ENCODE data around the gene SPAG4.

SPAG4 gene

DNA sequence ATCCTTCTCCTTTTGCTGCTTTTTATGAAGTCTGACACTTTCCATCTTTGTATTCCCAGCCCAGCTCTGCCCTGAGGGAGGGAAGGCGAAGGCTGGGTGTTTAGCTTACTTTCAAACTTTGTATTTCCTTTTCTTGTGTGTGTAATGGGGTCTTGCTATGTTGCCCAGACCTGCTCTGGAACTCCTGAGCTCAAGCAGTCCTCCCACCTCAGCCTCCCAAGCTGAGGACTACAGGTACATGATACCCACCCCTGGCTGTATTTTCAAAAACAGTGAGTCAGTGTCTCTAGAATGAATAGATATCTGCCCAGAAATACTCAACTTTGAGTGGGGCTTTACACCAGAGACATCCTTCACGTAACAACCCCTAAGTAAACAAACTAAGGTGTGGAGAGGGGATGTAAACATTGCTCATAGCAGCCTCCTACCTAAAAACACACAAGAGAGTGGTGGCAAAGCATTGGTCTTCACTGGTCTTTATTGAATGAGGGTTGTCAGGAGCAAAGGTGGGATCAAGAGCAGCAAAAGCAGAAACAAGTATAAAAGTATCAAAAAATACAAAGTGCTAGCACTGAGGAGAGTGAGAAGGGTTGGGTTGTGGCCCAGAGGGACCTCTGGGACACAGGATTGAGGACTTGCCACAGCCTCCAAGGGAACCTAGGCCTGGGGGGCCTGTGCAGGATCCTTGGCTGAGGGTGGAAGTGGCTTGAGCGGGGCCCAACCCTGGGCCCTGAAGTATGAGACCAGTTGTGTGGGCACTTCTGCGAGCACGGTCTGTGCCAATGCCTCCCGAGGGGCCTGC, 10.2 kb downstream of the SPAG4 start:
- DNase-seq: no peak

DNA sequence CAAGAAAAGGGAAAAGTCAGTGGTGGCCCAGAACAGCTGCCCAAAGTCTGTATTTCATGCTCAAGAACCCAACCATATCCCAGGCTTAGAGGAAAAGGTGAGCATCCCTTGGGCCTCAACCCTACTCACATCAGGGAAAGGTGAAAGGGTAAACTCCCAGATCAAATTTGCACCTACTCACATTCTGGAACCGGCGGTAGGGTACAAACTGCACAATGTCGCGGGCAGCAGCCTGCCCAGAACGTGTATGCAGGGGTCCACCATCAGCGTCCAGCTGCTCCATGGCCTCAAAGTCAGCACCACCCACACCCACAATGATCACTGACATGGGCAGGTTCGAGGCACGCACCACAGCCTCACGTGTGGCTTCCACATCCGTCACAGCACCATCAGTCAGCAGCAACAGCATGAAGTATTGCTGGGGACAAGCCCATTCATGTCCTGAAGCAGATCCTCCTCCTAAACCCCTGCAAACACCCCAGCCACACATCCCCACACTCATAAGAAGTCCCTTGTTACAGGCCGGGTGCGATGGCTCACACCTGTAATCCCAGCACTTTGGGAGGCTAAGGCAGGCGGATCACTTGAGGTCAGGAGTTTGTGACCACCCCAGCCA, 10.9 kb downstream of the SPAG4 start:
- DNase-seq: no peak

DNA sequence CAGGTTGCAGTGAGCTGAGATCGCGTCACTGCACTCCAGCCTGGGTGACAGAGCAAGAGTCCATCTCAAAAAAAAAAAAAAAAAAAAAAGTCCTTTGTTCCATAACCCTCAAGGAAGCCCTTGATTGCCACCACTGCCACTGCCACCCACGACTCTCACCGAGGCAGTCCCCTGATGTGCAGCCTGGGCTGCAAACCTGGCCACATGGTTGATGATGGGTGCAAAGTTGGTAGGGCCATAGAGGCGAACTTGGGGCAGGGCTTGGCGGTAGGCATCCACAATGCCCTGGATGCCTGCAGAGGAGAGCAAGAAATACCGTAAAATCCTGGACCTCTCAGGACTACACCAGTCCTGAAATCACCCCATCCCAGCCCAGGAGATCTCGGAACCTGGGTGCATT, 11.5 kb downstream of the SPAG4 start:
- DNase-seq: no peak

DNA sequence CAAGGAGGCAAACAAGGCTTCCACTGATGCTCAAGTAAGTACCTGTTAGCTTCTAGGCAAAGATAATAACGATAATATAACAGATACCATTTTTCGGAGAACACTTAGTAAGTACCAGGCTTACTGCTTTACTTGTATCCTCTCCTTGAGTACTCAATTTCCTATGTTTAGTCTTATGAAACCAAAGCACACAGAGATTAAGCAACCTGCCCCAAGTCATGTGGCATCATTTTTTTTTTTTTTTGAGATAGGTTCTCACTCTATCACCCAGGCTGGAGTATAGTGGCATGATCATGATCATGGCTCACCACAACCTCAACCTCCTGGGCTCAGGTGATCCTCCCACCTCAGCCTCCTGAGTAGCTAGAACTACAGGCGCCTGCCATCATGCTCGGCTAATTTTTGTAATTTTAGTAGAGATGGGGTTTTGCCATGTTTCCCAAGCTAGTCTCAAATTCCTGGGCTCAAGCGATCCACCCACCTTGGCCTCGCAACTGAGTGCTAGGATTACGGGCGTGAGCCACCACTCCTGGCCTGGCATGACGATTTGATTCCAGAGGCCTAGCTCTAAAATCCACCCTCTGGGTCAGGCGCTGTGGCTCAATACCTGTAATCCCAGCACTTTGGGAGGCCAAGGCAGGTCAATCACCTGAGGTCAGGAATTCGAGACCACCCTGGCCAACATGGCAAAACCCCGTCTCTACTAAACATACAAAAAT, 14.0 kb downstream of the SPAG4 start:
- DNase-seq: no peak

DNA sequence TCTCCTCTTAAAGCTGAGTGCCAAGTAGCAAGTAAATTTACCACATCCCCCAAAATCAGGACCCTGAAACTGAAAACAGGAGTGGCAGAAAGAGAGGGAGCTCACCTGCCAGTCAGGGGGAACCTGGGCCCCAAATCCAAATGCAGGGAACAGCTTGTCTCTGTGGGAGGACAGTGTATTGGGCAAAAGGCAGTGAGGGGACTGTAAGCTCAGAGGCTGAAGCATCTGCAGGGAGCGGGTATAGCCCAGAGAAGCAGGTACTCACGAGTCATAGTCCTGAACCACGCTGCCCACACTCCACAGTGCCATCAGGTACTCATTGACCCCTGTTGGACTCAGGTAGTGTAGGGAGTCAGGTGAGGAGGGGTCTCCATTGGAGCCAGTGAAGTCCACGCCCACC, 15.0 kb downstream of the SPAG4 start:
- no peak for DNase-seq

DNA sequence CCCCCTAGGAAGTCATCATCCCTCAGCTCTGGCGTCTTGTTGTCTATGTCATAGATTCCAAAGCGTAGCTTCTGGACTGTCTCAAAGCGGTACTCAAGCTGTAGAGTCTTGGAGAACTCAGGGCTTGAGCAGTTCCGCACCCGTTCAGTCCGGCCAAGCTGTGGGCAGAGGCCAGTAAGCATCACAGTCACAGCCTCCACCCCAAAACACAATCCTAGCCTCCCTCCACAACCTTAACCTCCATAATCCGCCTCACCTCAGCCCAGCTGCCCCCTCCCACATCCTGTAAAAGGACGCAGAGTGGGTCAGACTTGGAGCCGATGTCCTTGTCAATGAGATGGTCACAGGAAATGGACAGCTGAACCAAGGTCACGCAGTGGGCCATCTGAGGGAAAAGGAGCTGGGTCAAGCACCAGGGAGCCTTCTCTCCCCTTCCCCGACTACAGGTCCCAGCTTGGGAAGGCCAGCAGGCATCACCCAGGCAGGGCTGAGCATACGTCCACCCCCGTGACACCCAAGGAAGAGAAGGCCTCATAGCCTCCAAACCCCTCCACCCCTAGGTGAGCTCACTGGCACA, 17.0 kb downstream of the SPAG4 start:
- DNase-seq: no peak

DNA sequence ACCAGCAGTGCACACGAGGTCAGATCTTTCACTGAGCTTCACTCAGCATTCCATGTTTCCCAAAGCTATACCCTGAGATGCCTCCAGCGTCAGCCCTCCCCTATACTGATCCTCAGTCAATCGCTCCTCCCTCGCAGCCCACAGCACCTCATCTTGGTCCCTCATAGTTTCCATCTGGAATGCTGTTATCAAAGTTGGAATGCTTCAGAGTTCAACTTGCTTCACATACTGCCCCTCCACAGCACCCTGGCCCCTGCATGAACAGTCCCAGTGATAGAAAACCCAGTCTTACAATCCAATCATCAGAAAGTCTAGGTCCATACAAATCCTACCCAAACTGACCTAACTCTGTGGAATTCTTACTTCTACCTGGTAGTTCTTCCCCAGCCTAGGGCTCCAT, 20.0 kb downstream of the SPAG4 start:
- DNase-seq: no peak

DNA sequence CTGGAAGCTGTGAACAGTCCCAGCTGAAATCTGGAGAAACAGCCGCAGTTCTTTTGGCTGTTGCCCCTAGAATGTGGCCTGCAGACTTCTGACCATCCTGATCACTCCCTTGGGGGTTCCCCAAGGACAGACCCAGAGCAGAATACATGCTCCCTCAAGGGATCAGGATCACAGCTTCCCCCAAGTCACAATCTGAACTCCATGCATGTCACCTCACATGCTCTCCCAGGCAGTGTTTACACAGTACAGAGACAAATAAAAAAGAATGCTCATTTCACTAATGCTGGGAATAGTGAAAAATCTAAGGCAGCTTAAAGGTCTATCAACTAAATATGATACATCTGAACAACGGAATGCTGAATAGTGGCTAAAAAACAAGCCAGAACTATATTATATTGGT, 20.5 kb downstream of the SPAG4 start:
- no peak for DNase-seq

DNA sequence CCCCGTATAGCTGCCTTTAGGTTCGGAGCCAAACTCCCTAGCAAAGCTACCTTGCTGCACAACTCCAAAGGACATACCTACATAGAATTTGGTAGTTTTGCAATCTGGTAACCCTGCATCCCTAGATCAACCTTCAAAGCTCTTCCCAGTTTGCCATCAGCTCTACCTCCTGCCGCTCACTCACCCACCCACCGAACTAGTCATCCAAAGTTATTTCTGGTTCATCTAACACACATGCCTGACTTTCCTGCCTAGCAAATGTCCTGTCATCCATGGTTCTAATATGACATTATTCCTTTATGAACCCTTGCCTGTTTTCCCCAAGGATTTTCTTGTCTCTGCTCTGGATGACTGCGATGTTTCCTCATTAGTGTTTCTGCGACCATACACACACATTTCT, 21.6 kb downstream of the SPAG4 start:
- no peak for DNase-seq

DNA sequence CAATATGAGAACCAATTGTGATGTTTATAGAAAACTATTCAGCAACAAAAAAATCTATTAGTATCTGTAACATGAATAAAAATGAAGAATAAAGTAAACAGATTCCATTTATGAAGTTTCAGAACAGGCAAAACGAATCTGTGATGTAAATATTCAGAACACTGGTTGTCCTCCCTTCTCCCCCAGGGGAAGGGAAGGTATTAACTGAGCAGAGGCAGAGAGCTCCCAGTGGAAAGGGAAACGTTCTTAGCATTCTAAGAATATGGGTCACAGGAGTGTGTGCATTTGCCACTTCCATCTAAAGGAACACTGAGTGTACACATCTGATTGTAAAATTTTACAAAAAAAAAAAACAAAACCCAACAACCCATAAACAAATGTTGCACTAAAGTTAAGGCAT, 23.1 kb downstream of the SPAG4 start:
- no peak for DNase-seq

DNA sequence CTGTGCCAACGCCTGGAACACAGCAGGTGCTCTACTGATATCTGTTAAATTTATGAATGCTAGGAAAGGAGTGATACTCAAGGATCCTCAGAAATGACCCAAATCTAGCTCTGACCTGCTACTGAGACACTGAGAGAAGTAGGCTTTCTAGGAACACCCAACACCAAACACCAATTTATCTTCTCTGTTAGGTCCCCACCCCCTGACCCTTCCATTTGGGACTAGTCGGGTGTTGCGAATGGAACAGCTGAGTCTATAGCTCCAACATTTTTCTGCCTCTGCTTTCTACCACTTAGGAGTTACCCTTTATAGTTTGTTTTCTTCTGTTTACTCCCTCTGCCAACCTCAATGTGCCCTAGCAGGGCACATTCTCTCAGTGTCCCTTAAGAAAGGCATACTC, 25.1 kb downstream of the SPAG4 start:
- no peak for DNase-seq

DNA sequence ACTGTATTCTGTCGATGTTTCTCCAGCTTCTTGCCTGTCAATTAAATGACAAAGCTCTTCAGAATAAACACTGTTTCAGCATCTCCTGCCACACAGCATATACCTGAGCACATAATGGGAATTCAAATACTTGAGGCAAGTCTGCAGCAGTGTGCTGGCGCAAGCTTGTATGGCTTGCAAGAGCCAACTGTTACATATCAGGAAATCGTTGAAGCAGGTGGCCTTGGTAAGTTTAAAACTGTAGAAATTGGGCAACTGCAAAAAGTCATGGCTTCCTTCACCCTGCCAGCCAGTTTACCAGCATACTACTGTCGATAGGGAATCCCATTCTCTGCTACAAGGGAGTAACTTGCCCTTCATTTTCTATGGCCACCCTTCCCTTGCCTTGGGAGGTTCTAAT, 26.1 kb downstream of the SPAG4 start:
- no peak for DNase-seq

DNA sequence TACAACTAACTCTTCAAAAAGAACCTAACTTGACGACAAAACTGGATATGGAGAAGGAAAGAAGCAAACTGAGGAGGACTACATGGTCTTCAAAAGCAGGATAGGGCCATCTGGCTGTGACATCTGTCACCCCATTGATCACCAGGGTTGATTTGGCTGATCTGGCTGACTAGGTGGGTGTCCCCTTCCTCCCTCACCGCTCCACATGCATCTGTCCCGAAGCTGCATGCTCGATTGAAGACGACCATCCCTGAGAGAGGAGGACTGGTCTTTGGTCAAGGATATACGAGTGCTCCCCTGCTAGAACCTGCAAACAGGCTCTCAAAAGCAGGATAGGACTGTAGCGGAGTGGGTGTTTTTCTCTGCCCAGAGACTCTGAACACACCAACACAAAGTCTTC, 27.4 kb downstream of the SPAG4 start:
- DNase-seq: no peak

DNA sequence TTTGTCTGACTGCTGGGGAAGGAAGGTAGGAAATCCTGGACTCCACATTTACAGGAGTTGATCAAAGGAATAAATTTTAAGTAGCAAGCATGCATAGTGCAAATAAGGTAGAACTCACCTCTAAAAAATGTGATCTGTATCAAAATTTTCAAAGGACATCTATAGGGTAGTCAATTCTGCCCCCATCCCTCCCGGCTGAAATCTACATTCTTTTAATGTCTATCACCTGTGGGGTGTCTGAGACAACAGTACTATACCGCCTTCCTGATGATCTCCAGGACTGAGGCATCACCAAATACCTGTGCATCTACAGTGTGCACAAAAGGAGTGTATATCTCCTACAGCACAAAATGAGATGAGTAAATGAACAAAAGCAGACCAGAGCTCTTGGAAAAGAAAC, 29.2 kb downstream of the SPAG4 start:
- no peak for DNase-seq

DNA sequence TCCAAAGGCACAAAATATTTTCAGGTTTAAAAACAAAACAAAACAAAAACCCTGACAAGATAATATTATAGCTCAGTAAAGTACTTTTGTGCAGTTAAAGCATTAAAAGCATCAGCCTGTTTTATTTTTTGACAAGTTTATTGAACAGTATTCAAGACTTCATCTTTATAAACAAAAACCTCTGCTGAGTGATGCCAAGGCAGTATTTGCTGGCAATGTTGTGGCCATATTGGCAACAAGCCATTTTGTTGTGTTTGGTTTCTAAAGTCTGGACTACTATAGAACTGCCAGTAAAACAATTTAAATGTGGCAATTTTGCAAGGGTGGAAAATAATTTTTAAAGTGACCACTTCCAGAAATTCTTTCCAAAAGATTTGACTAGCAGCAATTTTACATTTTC, 33.2 kb downstream of the SPAG4 start:
- DNase-seq: no peak

DNA sequence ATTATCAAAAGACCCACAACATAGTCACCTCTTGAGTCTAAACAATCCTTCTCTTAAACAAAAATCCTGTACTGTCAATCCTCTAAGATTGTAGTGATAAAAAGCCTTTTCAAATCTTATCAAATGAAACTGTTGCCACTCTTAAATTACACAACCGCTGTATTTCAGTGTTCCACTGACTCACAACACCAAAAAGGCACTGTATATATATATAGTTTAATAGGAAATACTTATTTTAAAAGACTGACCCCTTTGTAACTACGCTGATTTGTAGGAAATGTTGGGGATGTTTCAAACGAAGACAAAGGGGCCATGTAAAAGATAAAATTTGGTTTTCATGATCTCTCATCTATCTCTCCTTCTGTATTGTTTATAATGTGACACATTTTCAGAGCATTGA, 35.0 kb downstream of the SPAG4 start:
- no peak for DNase-seq

DNA sequence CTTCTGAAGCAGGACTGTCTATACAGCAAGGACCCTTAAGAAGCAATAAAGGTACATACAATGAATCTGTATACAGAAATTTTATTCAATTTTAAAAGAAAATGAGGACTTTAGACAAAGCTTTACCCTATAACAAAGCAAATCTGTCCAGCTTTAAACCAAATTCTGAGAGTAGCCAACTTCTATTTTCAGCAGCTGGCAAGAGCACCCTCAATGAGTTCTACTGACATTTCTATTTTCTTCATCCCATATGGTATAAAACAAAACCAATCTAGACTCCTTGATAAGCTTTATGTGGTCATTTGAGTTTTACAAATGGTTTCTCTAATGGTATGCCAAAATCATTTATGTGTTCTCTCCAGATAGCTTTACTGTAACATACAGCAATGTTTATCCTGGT, 36.3 kb downstream of the SPAG4 start:
- DNase-seq: no peak

DNA sequence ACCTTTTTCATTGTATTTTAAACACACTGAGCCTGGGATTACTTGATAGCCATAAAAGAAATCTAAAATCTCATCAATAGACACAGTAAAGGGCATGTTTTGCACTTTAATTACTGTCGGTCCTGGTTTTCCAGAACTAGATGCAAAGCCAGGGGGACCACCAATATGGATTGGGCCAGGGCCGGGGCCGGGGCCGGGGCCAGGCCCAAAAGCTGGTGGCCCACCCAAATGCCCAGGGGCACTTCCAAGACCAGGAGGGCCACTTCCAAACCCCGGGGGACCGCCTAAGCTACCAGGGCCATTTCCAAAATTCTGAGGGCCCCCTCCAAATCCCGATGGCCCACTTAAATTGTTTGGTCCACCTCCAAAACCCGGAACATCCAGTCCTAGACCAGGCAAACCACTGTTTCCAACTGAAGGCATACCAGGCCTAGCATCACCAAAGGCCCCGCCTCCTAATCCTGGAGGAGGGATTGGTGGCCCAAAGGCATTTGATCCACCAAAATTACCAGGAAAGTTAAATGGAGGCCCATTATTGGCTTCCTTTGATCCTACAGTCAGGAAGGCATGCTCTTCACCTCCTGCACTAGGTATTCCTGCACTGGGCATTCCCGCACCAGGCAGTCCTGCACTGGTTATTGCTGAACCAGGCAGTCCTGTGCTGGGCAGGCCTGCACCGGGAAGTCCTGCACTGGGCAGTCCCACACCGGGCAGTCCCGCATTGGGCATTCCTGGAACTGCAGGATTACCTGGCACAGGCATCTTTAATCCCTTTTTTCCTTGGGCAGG, 37.2 kb downstream of the SPAG4 start:
- no peak for DNase-seq

DNA sequence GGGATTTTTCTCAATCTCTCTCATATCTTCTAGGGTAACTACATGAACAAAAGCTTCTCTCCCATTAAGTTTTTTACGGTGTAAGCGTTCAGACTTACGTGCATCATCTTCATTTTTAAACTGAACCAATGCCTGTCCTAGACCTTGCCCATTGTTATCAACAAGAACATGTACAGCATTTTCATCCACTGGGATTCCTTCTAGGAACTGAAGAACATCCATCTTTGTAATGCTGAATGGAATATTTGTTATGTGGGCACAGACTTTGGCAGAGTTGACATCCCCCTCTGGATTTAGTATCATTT, 37.8 kb downstream of the SPAG4 start:
- no peak for DNase-seq

DNA sequence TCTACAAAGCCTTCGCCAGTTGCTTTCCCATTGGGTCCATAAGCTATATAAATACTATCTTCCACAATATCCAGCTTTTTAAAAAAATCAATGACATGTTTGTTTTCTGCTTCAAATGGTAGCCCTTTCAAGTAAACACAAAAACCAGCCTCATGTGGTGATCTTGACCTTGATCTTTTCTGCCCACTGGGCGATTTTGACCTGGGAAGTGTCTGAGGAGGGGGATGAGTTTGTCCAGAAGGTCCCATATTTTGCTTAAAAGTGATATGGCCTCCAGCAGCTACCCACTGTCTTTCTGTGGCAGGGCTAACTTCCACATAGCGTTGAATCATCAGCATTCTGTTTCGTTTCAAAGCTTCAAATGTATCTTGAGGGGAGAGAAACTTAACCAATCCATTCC, 38.3 kb downstream of the SPAG4 start:
- no peak for DNase-seq

DNA sequence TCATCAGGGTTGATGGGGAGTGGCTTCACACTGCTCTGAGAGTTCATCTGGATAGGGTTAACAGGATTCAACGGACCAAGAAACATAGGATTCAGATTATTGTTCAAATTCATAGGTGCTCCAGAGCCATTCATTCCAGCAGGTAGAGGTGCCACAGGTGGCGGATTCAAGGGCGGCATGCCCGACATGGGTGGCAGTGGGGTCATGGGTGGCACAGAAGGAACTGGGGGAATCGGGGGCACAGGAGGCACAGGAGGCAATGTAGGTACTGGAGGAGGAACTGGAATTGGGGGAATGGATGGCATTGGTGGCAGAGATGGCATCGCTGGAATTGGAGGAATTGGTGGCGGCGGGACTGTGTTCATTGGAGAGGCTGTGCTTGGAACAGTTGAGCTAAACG, 38.8 kb downstream of the SPAG4 start:
- DNase-seq: no peak

DNA sequence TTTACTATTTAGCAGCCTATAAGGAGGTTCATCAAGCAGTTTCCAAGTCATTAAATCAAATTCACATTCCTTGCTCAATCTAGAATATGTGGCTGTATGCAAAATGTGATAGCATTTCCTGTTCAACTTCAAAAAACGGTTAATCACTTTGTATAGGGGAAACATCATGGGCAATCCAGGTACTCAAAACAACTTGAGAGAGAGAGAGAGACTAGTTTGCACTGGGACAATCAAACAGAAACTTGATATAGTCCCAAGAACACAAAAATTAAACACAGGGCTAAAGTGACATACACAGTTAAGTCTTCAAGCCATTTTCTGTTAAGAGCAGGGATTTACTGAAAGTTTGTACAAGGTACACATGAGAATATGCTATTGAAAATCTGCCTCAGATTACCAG, 41.6 kb downstream of the SPAG4 start:
- DNase-seq: no peak
